Large intestine (tissue), 3 donors: Measurements from ENCODE around the gene ITIH4. TPM values are rescaled to one million over a fixed set of nuclear protein-coding genes. Genes with fewer than 3 reads are reported as not detected.

ENCODE experiments used
- DNase-seq, 2 donors: peaks; one replicate each; pipeline versions ENCODE4 v3.0.0 to v3.0.0-alpha.2; 2013
- H3K27ac ChIP-seq: one replicate; pipeline ENCODE4 v1.5.1; 2013; ENCODE audit warnings: low read length
- H3K27me3 ChIP-seq: 2 replicates; pipeline ENCODE4 v1.6.1; 2013; ENCODE audit warnings: low read length; ENCODE audit not compliant: control insufficient read depth, insufficient read depth
- H3K36me3 ChIP-seq: 2 replicates; pipeline ENCODE4 v1.6.1; 2013; ENCODE audit warnings: low read length; ENCODE audit not compliant: control insufficient read depth, insufficient read depth
- H3K4me1 ChIP-seq: one replicate; pipeline ENCODE4 v1.6.1; 2013; ENCODE audit warnings: low read length; ENCODE audit not compliant: control insufficient read depth, insufficient read depth
- H3K4me3 ChIP-seq: one replicate; pipeline ENCODE4 v1.5.1; 2013; ENCODE audit warnings: low read length
- H3K9me3 ChIP-seq: one replicate; pipeline ENCODE4 v1.6.1; 2013; ENCODE audit warnings: mild to moderate bottlenecking, low read depth, low read length, moderate library complexity; ENCODE audit not compliant: control insufficient read depth
- WGBS: methylation state at CpG from one replicate; pipeline ENCODE4 v1.1.5; 2013; ENCODE audit warnings: low lambda C conversion rate; ENCODE audit not compliant: insufficient coverage; 5-methylcytosine and 5-hydroxymethylcytosine counted together
- polyA plus RNA-seq: library from polyadenylated mRNA; unstranded; fragments of 120-200 nt; gene quantifications from one replicate; pipeline ENCODE4 v1.2.1, GENCODE V29; 2013

ITIH4 gene
- polyA plus RNA-seq, 1 donor: 4.3 TPM

DNA sequence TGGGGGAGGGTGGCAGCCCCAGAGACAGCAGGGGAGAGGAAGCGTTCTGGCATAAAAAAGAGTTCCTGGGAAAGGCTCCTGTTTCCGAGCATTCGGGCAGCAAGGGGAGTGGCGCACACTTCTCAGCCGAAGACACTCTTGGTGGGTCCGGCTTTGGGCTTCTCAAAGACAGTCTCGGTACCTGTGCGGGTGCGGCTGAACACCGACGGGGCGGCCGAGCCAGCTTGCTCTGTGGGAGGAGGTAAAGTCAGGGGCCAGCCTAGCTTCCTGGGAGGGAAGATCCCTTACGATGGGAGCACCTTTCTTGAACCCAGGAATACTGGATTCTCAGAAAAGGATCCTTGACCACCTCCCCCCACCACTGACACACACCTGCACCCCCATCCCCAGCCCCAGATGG lies 2.7 kb upstream of the ITIH4 start:
- H3K27me3 ChIP-seq: no peaks in the 10 kb centered on the region
- H3K9me3 ChIP-seq: no peaks in the 10 kb centered on the region
- H3K4me1 ChIP-seq: peaks cover 3% of the 10 kb centered on the region
- DNase-seq: no peak
- H3K27ac ChIP-seq: no peak overlapping the region
- no peak overlapping the region for H3K4me3 ChIP-seq
- whole genome bisulfite sequencing: no CpG with 5 or more reads among the region's 14 CpGs
- no peaks in the 10 kb centered on the region for H3K36me3 ChIP-seq

DNA sequence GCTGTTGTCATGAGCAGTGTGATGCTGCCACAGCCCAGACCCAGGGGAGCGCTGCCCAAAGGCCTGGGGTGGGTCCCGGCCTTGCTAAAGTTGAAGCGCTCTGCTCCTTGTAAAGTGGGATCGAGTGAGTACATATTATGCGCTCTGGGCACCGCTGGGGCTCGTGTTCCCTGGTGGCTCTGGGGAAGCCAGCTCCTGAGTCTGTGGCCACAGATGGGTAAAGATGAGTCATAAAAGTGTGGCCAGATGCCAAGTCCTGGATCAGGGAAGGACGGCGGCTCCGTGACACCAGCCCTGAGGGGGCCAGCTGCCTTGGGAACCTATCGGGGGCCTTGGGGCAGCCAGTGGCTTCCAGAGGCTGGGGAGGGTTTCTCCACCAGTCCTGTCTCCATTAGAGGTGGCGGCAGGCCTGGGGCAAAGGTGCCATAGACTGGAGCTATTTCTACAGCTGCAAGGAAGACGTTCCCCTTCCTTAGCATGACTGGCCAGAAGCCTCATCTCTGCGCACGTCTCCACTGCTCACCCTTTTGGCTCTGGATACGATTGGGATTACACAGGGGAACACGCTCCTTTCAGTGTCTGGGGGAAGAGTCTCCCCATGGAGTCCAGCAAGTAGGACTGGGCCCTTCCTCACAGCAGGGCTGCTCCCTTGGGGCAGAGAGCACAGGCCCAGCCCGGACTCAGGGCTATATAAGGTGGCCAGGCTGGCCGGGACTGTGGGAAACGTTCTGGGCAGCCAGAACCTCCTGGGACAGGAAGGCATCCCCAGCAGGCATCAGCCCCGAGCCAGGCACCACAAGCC lies 1.2 kb upstream of the ITIH4 start:
- no peaks in the 10 kb centered on the region for H3K27me3 ChIP-seq
- no CpG with 5 or more reads among the region's 21 CpGs for WGBS
- no peak overlapping the region for H3K4me3 ChIP-seq
- H3K27ac ChIP-seq: no peak overlapping the region
- H3K9me3 ChIP-seq: no peaks in the 10 kb centered on the region
- H3K4me1 ChIP-seq: peaks cover 3% of the 10 kb centered on the region
- no peaks in the 10 kb centered on the region for H3K36me3 ChIP-seq
- no peak for DNase-seq

GRCh38 chr3:52829906-52830463 lies 487 bp downstream of the ITIH4 start:
- DNase-seq: no peak
- no peak overlapping the region for H3K4me3 ChIP-seq
- no peaks in the 10 kb centered on the region for H3K9me3 ChIP-seq
- H3K36me3 ChIP-seq: no peaks in the 10 kb centered on the region
- peaks cover under 1% of the 10 kb centered on the region for H3K4me1 ChIP-seq
- H3K27ac ChIP-seq: no peak overlapping the region
- no peaks in the 10 kb centered on the region for H3K27me3 ChIP-seq
- WGBS: no CpG with 5 or more reads among the region's 10 CpGs

- Histone ChIP-seq H3K4me1 (no peaks in the 10 kb centered on the region), H3K9me3 (no peaks in the 10 kb centered on the region), H3K27me3 (no peaks in the 10 kb centered on the region), H3K36me3 (no peaks in the 10 kb centered on the region), H3K27ac (no peak overlapping the region), H3K4me3 (no peak overlapping the region)
- DNase-seq: no peak
- no CpG with 5 or more reads among the region's 3 CpGs for WGBS
Measured at GRCh38 chr3:52829482-52829881, 990 bp downstream of the ITIH4 start.

DNA sequence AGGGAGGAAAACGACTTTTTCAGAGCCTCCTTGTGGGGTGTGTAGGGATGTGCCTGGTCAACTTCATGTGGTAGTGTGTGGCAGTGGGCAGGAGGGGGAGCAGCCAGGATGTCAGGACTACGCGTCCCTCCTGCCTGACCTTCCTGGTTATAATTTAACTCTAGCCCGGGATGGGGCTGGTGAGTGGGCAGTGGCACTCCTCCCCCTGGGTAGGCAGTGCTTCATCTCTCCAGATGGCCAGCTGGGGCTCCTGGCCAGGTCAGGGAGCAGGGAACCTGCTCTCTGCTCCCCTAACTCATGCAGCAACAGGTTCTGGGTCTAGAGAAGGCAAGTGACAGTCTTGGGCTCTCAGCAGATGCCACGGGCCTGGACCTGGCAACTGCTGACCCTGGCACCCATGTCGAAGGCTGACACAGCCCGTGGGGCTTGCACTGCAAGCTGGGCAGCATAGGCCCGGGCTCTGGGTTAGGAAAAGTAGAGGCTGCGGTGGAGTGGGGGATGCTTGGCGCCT lies 2.6 kb downstream of the ITIH4 start:
- no CpG with 5 or more reads among the region's 10 CpGs for WGBS
- DNase-seq: no peak
- Histone ChIP-seq H3K9me3 (no peaks in the 10 kb centered on the region), H3K36me3 (peaks cover 1% of the 10 kb centered on the region), H3K27ac (no peak overlapping the region), H3K27me3 (no peaks in the 10 kb centered on the region), H3K4me1 (no peaks in the 10 kb centered on the region), H3K4me3 (no peak overlapping the region)

DNA sequence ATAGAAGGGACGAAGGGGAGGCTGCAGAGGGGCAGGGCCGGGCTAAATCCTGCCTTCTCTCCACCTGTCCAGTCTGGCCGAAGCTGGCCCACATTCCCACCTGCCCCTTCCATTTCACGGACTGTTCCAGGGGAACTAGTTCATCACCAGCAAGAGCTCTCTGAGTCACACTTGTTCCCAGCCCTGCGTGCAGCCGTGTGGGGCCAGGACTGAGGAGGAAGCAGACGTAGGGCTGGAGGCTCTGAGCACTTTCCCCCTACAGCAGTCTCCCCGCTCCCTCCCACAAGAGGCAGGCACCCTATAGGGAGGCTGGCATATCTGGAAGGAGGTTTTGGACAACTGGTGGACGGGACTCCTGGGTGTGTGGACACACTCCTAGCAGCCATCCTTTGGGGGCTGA lies 3.0 kb downstream of the ITIH4 start:
- no peak for DNase-seq
- WGBS: no CpG with 5 or more reads among the region's 9 CpGs

DNA sequence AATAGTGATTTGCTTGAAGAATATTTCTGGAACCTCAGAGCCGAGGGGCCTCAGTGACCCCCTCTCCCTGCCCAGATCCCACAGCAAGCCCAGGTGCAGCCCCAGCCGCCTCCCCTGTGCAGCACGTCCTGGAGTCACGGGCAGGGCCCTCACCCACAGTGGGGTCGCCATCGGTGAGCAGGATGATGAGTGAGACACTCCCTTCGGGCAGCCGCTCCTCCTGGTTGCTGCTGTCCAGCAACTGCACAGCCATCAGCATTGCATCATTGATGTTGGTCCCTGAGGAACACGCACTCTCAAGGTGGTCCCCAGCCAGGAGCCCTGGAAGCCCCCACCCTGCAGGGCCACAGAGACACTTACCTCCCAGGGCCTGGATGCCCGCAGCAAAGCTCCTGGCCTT lies 6.4 kb downstream of the ITIH4 start:
- Histone ChIP-seq H3K27me3 (no peaks in the 10 kb centered on the region), H3K9me3 (no peaks in the 10 kb centered on the region), H3K27ac (no peak overlapping the region), H3K4me1 (no peaks in the 10 kb centered on the region), H3K36me3 (peaks cover 3% of the 10 kb centered on the region), H3K4me3 (no peak overlapping the region)
- no peak for DNase-seq
- 90% methylated on average over 2 of the region's 10 CpGs for WGBS

More for the DNA sequence above, 3.0 kb downstream of the ITIH4 start:
- Histone ChIP-seq H3K4me3 (no peak overlapping the region), H3K27ac (no peak overlapping the region), H3K9me3 (no peaks in the 10 kb centered on the region), H3K36me3 (peaks cover 3% of the 10 kb centered on the region), H3K4me1 (no peaks in the 10 kb centered on the region), H3K27me3 (no peaks in the 10 kb centered on the region)

DNA sequence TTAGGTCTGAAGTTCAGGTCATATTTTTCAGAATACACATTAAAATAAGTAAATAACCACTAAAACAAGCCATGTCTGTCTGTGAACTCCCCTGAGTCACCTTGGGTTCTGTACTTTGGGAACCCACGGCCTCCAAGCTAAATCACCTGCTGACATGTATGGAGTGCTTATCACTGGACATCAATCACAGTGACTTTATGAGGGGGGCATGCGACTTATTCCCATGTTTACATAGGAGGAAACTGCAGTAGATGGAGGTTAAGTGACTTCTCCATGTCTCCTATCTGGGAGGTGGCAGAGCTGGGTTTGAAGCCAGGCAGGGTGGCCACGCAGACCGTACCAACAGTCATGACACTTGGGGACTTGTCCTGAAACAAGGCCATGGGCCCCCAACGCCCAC lies 8.1 kb downstream of the ITIH4 start:
- Histone ChIP-seq H3K27me3 (no peaks in the 10 kb centered on the region), H3K4me3 (no peak overlapping the region), H3K27ac (no peak overlapping the region), H3K9me3 (no peaks in the 10 kb centered on the region), H3K36me3 (peaks cover 3% of the 10 kb centered on the region), H3K4me1 (no peaks in the 10 kb centered on the region)
- WGBS: no CpG with 5 or more reads among the region's 5 CpGs
- no peak for DNase-seq

- peaks cover 3% of the 10 kb centered on the region for H3K36me3 ChIP-seq
- H3K4me1 ChIP-seq: no peaks in the 10 kb centered on the region
- no peak for DNase-seq
- no peaks in the 10 kb centered on the region for H3K9me3 ChIP-seq
- no peak overlapping the region for H3K4me3 ChIP-seq
- H3K27ac ChIP-seq: no peak overlapping the region
- no CpG with 5 or more reads among the region's 11 CpGs for WGBS
- H3K27me3 ChIP-seq: no peaks in the 10 kb centered on the region
Measured at GRCh38 chr3:52820736-52821135, 9.7 kb downstream of the ITIH4 start.

- Histone ChIP-seq H3K36me3 (peaks cover 3% of the 10 kb centered on the region), H3K4me1 (no peaks in the 10 kb centered on the region), H3K27ac (no peak overlapping the region), H3K4me3 (no peak overlapping the region), H3K9me3 (no peaks in the 10 kb centered on the region), H3K27me3 (no peaks in the 10 kb centered on the region)
- no CpG with 5 or more reads among the region's 2 CpGs for WGBS
- DNase-seq: no peak
Measured at GRCh38 chr3:52819936-52820335, 10.5 kb downstream of the ITIH4 start.
